Thyroid gland (tissue), 4 donors: ENCODE data around the gene FAM169A.

Source experiments
- CTCF ChIP-seq, 6 experiments: fragments of 200-600 bp in 3 of 6; fragments of 450-650 bp in 3 of 6; sonication (generic) in 3 of 6; IDR thresholded peaks; one replicate each; pipeline ENCODE4 v1.5.1; 2016 to 2019; ENCODE audit warnings: antibody characterized with exemption in 6 of 6, mild to moderate bottlenecking in 2 of 6, inconsistent platforms in 1 of 6, moderate library complexity in 1 of 6
- POLR2A ChIP-seq, 2 donors: fragments of 450-650 bp; IDR thresholded peaks; one replicate each; pipeline ENCODE4 v1.6.1; 2017; ENCODE audit warnings: antibody characterized with exemption in 2 of 2, mild to moderate bottlenecking in 2 of 2, moderate library complexity in 1 of 2

GRCh38 chr5:74778609-74779008, 87.6 kb downstream of the FAM169A start:
- no peak for TF ChIP-seq CTCF (IDR thresholded peaks at IDR 0.05)
- no peak for TF ChIP-seq POLR2A (IDR thresholded peaks at IDR 0.05)
